GM19397 (cell line): ENCODE results near the gene MARVELD1.
"Not testable (repeated sequence)": the region's sequence is repeated elsewhere in the genome, so short reads cannot be mapped to it uniquely, and the experiment has no call there.

Experiments used
- ATAC-seq: cut with Tn5 transposase; IDR thresholded peaks from one replicate; pipeline ENCODE4 v1.9.1; 2021; ENCODE audit warnings: mild to moderate bottlenecking, moderate library complexity; ENCODE audit not compliant: unreplicated experiment

MARVELD1 gene

GRCh38 chr10:97689559-97690020, 23.9 kb upstream of the MARVELD1 start:
- no peak for ATAC-seq

- ATAC-seq: no peak
Observed at GRCh38 chr10:97690133-97690532, 23.4 kb upstream of the MARVELD1 start.

- ATAC-seq: not testable (repeated sequence)
Observed at GRCh38 chr10:97698072-97698655, 15.4 kb upstream of the MARVELD1 start.

- no peak for ATAC-seq
Observed at GRCh38 chr10:97701438-97702069, 12.0 kb upstream of the MARVELD1 start.

GRCh38 chr10:97703398-97704067, 10.0 kb upstream of the MARVELD1 start:
- ATAC-seq: no peak

GRCh38 chr10:97704341-97704740, 9.2 kb upstream of the MARVELD1 start:
- no peak for ATAC-seq

- ATAC-seq: no peak
Observed at GRCh38 chr10:97705006-97705670, 8.4 kb upstream of the MARVELD1 start.

- ATAC-seq: no peak
Observed at GRCh38 chr10:97707134-97707861, 6.2 kb upstream of the MARVELD1 start.

GRCh38 chr10:97708167-97708566, 5.4 kb upstream of the MARVELD1 start:
- ATAC-seq: no peak

- no peak for ATAC-seq
Observed at GRCh38 chr10:97708976-97709946, 4.3 kb upstream of the MARVELD1 start.

- ATAC-seq: no peak
Observed at GRCh38 chr10:97711640-97712572, 1.6 kb upstream of the MARVELD1 start.

GRCh38 chr10:97713826-97714400, 383 bp downstream of the MARVELD1 start:
- ATAC-seq: no peak

GRCh38 chr10:97714401-97715258, 1.1 kb downstream of the MARVELD1 start:
- ATAC-seq: no peak

GRCh38 chr10:97715259-97715874, 1.8 kb downstream of the MARVELD1 start:
- ATAC-seq: no peak

- ATAC-seq: no peak
Observed at GRCh38 chr10:97717627-97718026, 4.1 kb downstream of the MARVELD1 start.

- ATAC-seq: no peak
Observed at GRCh38 chr10:97718178-97718577, 4.6 kb downstream of the MARVELD1 start.

- no peak for ATAC-seq
Observed at GRCh38 chr10:97718659-97719142, 5.2 kb downstream of the MARVELD1 start.
